ENCODE measurements around the gene IL21R.

DNA sequence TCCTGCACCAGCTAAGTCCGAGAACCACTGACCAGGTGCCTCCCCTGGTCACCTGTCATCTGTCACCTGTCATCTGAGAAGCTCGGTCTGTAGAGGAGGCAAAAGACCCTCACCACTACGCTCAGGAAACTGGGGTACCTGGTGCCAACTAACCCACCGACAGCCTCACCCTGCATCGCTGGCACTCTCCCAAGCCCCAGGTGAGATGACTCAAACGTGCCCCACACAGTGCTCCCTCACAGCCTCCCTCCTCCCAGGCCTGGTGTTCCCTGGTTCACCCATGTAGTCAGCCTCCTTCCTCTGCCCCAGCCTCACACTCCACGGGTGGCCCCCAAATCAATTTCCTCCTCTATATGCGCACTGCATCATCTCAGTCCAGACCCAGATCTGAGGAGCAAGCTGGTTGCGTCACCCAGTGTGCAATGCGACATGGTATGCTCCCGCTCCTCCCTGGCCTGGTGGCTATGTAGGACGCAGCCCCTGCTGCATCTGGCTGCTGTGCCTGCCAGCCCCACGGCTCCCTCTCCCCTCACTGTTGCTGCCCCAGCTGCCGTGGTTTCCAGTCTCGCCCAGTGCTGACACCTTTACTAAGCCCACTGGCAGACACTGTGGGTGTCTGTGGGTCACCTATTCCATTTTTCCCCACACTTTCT, 79.4 kb downstream of the IL21R start:
- TF ChIP-seq, protein P1, sequence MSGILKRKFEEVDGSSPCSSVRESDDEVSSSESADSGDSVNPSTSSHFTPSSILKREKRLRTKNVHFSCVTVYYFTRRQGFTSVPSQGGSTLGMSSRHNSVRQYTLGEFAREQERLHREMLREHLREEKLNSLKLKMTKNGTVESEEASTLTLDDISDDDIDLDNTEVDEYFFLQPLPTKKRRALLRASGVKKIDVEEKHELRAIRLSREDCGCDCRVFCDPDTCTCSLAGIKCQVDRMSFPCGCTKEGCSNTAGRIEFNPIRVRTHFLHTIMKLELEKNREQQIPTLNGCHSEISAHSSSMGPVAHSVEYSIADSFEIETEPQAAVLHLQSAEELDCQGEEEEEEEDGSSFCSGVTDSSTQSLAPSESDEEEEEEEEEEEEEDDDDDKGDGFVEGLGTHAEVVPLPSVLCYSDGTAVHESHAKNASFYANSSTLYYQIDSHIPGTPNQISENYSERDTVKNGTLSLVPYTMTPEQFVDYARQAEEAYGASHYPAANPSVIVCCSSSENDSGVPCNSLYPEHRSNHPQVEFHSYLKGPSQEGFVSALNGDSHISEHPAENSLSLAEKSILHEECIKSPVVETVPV (CRISPR knock-in tag; IDR thresholded peaks at IDR 0.05): no peak
- TF ChIP-seq ZNF8 (CRISPR knock-in tag; IDR thresholded peaks at IDR 0.05) (no peak), CREB5 (CRISPR knock-in tag; IDR thresholded peaks at IDR 0.05; ENCODE audit: low read depth) (no peak), TCF4 (CRISPR knock-in tag; IDR thresholded peaks at IDR 0.05; ENCODE audit: borderline replicate concordance) (no peak)
